ENCODE results near the gene TMEM220.

The TMEM220 gene

DNA sequence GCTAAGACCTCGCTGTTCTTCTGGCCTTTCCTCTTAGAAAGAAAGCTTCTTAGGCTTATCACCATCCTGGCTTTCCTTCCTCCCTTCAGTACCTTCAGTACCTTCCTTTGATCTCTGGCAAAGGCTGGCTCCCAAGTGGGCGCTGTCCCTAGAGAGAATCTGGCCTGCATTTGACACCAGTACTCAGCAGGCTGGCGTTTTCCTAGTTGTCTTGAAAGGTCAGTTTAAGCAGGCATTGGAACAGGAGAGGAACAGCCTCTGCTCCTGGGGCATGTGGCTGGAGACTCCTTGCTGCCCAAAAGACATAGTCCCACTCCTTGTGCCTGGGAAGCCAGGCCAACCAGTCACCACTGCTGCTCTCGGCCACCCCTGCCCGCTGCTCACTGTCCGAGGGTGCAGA, 40.0 kb upstream of the TMEM220 start:
- Histone ChIP-seq H3K27me3 (ENCODE audit: insufficient read depth, low read depth, severe bottlenecking) (no peaks in the 10 kb centered on the region), H3K9me3 (ENCODE audit: severe bottlenecking) (peaks cover 10% of the 10 kb centered on the region), H3K4me3 (ENCODE audit: low read depth, low read length) (no peak overlapping the region), H3K36me3 (no peaks in the 10 kb centered on the region), H3K27ac (no peak overlapping the region)
- no peak for DNase-seq
- TF ChIP-seq, protein P1, sequence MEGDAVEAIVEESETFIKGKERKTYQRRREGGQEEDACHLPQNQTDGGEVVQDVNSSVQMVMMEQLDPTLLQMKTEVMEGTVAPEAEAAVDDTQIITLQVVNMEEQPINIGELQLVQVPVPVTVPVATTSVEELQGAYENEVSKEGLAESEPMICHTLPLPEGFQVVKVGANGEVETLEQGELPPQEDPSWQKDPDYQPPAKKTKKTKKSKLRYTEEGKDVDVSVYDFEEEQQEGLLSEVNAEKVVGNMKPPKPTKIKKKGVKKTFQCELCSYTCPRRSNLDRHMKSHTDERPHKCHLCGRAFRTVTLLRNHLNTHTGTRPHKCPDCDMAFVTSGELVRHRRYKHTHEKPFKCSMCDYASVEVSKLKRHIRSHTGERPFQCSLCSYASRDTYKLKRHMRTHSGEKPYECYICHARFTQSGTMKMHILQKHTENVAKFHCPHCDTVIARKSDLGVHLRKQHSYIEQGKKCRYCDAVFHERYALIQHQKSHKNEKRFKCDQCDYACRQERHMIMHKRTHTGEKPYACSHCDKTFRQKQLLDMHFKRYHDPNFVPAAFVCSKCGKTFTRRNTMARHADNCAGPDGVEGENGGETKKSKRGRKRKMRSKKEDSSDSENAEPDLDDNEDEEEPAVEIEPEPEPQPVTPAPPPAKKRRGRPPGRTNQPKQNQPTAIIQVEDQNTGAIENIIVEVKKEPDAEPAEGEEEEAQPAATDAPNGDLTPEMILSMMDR (IDR thresholded peaks at IDR 0.05; ENCODE audit: low read depth, low read length), result no peak

DNA sequence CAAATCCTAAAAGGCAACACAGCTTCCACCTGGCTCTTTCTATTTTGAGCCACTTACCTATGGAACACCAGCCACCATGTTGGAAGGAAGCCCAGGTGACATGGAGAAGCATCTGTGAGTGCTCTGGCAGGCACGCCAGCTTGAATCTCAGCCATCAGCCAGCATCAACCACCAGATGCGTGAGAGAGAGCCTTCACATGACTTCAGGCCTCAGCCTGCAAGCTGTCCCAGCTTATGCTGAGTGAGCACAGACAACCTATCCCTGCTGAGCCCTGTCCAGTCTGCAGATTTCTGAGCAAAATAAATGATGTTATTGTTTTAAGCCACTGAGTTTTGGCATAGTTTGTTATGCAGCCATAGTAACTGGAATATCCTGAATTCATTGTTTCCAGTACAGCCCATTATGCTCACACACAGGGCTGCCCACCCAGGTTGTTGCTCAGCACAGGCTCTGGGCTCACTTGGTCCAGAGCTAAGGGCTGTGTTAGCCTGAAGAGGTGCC, 39.0 kb upstream of the TMEM220 start:
- TF ChIP-seq, protein P1 (IDR thresholded peaks at IDR 0.05; ENCODE audit: low read depth, low read length), result no peak
- Histone ChIP-seq H3K27ac (no peak overlapping the region), H3K4me3 (ENCODE audit: low read depth, low read length) (no peak overlapping the region), H3K9me3 (ENCODE audit: severe bottlenecking) (peaks cover 10% of the 10 kb centered on the region), H3K27me3 (ENCODE audit: insufficient read depth, low read depth, severe bottlenecking) (no peaks in the 10 kb centered on the region), H3K36me3 (no peaks in the 10 kb centered on the region)
- no peak for DNase-seq

DNA sequence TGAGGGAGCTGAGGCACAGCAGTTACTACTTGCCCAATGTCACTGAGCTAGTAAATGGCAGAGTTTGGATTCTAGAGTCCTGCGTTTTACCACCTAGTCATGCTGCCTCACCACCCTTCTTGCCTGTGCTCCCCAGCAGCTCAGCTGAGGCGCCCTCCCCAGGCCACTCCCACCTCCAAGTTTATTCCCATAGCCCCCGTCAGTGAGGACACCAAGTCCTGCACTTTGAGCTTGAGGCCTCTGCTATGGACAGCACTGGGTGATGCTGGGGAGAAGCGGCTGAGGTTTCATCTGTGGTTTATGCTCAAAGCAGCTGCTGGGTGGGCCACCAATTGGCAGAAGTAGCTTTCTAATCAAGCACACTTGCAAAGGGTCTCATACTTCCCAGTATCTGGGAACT, 37.4 kb upstream of the TMEM220 start:
- H3K4me3 ChIP-seq (ENCODE audit: low read depth, low read length), result no peak overlapping the region
- H3K36me3 ChIP-seq, result no peaks in the 10 kb centered on the region
- no peaks in the 10 kb centered on the region for H3K27me3 ChIP-seq (ENCODE audit: insufficient read depth, low read depth, severe bottlenecking)
- no peak overlapping the region for H3K27ac ChIP-seq
- H3K9me3 ChIP-seq (ENCODE audit: severe bottlenecking), result peaks cover 4% of the 10 kb centered on the region
- DNase-seq, result no peak
- TF ChIP-seq, protein P1 (IDR thresholded peaks at IDR 0.05; ENCODE audit: low read depth, low read length), result no peak

DNA sequence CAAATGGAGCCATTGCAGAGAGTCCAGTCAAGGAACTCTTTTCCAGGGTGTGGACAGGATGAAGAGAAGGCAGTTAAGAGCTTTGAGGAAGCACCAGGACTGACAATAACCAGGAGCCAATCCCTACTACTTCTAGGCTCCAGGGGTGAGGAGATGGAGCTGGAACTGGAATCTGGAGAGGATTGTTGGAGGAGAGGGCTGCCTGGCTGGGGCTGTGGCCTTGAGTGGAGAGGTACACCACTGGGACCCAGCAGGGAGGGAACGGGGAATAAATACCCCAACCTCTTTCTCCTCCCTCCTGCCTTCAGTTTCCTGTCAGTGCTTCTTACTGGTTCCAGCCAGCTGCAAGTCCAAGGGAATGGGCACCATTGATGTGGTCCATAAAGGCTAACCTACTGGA, 32.2 kb upstream of the TMEM220 start:
- Histone ChIP-seq H3K27me3 (ENCODE audit: insufficient read depth, low read depth, severe bottlenecking) (no peaks in the 10 kb centered on the region), H3K27ac (no peak overlapping the region), H3K9me3 (ENCODE audit: severe bottlenecking) (no peaks in the 10 kb centered on the region), H3K36me3 (no peaks in the 10 kb centered on the region), H3K4me3 (ENCODE audit: low read depth, low read length) (no peak overlapping the region)
- DNase-seq, result no peak
- TF ChIP-seq, protein P1 (IDR thresholded peaks at IDR 0.05; ENCODE audit: low read depth, low read length), result no peak

DNA sequence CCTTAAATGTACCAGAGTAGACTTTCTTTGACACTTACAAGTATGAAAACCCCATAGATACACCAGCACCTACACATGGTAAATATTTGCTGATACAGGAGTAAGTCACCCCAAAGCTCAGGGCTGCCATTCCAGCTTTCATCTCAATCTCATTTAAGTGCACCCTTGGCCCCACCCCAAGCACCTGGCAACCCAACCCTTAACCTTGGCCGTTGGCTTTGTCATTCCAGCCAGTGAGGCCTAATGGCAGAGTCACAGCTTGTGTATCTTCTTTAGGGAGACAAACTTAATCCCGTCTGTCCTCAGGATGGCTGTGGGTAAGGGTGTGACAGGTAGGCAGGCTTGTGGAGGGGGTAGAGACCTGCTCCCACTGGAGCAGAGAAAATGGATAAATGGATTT, 31.5 kb upstream of the TMEM220 start:
- Histone ChIP-seq H3K27me3 (ENCODE audit: insufficient read depth, low read depth, severe bottlenecking) (no peaks in the 10 kb centered on the region), H3K27ac (no peak overlapping the region), H3K9me3 (ENCODE audit: severe bottlenecking) (no peaks in the 10 kb centered on the region), H3K36me3 (no peaks in the 10 kb centered on the region), H3K4me3 (ENCODE audit: low read depth, low read length) (no peak overlapping the region)
- no peak for DNase-seq
- TF ChIP-seq, protein P1 (IDR thresholded peaks at IDR 0.05; ENCODE audit: low read depth, low read length), result no peak

DNA sequence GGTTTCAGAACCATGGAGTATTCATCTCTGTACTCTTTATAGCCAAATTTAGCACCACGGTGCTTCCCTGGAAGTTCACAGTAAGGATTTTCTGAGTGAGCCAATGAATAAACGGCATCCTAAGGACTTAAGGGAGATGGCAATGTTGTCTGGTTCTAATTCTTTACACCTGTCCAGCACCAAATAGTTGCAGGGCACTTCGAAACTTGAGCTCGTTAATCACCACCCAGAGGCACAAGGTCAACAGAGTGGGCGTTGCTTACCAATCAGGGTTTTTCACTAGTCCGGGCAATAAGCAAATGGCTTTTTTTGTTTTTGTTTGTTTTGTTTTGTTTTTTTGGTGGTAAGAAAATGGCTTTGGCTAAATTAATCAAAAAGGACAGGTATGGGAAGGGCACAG, 28.2 kb upstream of the TMEM220 start:
- H3K27me3 ChIP-seq (ENCODE audit: insufficient read depth, low read depth, severe bottlenecking), result no peaks in the 10 kb centered on the region
- no peak for DNase-seq
- no peaks in the 10 kb centered on the region for H3K36me3 ChIP-seq
- H3K27ac ChIP-seq, result no peak overlapping the region
- no peak overlapping the region for H3K4me3 ChIP-seq (ENCODE audit: low read depth, low read length)
- TF ChIP-seq, protein P1 (IDR thresholded peaks at IDR 0.05; ENCODE audit: low read depth, low read length), result no peak
- H3K9me3 ChIP-seq (ENCODE audit: severe bottlenecking), result no peaks in the 10 kb centered on the region

All from WERI-Rb-1 (cell line).